ENCODE data around the gene PTPRT.

The PTPRT gene

GRCh38 chr20:42097741-42098140 is 1092.0 kb downstream of the PTPRT start:
- no peak for DNase-seq

GRCh38 chr20:42095221-42095620 is 1094.5 kb downstream of the PTPRT start:
- DNase-seq, result no peak

- no peak for DNase-seq
Observed at GRCh38 chr20:42093542-42094440, 1095.9 kb downstream of the PTPRT start.

- DNase-seq, result no peak
Observed at GRCh38 chr20:42093041-42093440, 1096.7 kb downstream of the PTPRT start.

- no peak for DNase-seq
Observed at GRCh38 chr20:42085366-42085765, 1104.3 kb downstream of the PTPRT start.

GRCh38 chr20:42083280-42083679 is 1106.4 kb downstream of the PTPRT start:
- no peak for DNase-seq

- no peak for DNase-seq
Observed at GRCh38 chr20:42082611-42083010, 1107.1 kb downstream of the PTPRT start.

- DNase-seq, result no peak
Observed at GRCh38 chr20:42080956-42081355, 1108.8 kb downstream of the PTPRT start.

GRCh38 chr20:42074944-42075343 is 1114.8 kb downstream of the PTPRT start:
- no peak for DNase-seq

GRCh38 chr20:42067596-42067995 is 1122.1 kb downstream of the PTPRT start:
- no peak for DNase-seq

GRCh38 chr20:42067174-42067573 is 1122.5 kb downstream of the PTPRT start:
- DNase-seq, result no peak

- no peak for DNase-seq
Observed at GRCh38 chr20:42063141-42063540, 1126.6 kb downstream of the PTPRT start.

- DNase-seq, result no peak
Observed at GRCh38 chr20:42053350-42053749, 1136.4 kb downstream of the PTPRT start.

GRCh38 chr20:42051921-42052320 is 1137.8 kb downstream of the PTPRT start:
- no peak for DNase-seq

- no peak for DNase-seq
Observed at GRCh38 chr20:42046371-42047085, 1143.2 kb downstream of the PTPRT start.

- no peak for DNase-seq
Observed at GRCh38 chr20:42043921-42044320, 1145.8 kb downstream of the PTPRT start.

- no peak for DNase-seq
Observed at GRCh38 chr20:42041000-42041565, 1148.6 kb downstream of the PTPRT start.

- DNase-seq, result no peak
Observed at GRCh38 chr20:42027746-42028268, 1161.9 kb downstream of the PTPRT start.

- DNase-seq, result no peak
Observed at GRCh38 chr20:42026599-42026998, 1163.1 kb downstream of the PTPRT start.

- DNase-seq, result no peak
Observed at GRCh38 chr20:42024653-42025052, 1165.1 kb downstream of the PTPRT start.
